Superior temporal gyrus (tissue), 1 donor: Measurements from ENCODE around the gene CDH2.
A peak's percentile ranks its signal among the peaks of the same experiment; 100 is the strongest.

ENCODE experiments used
- DNase-seq: peaks from one replicate; pipeline ENCODE4 v3.0.0-alpha.2; 2016; ENCODE audit errors: extremely low spot score

CDH2 gene

GRCh38 chr18:28045176-28045810 is 131.6 kb downstream of the CDH2 start:
- peak; percentile 64 for DNase-seq

GRCh38 chr18:28044036-28044435 is 132.9 kb downstream of the CDH2 start:
- no peak for DNase-seq

GRCh38 chr18:28043631-28044030 is 133.3 kb downstream of the CDH2 start:
- no peak for DNase-seq

GRCh38 chr18:28041366-28041765 is 135.6 kb downstream of the CDH2 start:
- peak; percentile 66 for DNase-seq

- no peak for DNase-seq
Observed at GRCh38 chr18:28040716-28041115, 136.2 kb downstream of the CDH2 start.

GRCh38 chr18:28040211-28040610 is 136.7 kb downstream of the CDH2 start:
- DNase-seq = no peak

- DNase-seq = no peak
Observed at GRCh38 chr18:28039691-28040090, 137.2 kb downstream of the CDH2 start.

GRCh38 chr18:28039078-28039477 is 137.9 kb downstream of the CDH2 start:
- no peak for DNase-seq

- no peak for DNase-seq
Observed at GRCh38 chr18:28036488-28036887, 140.4 kb downstream of the CDH2 start.

- DNase-seq = no peak
Observed at GRCh38 chr18:28034567-28034966, 142.4 kb downstream of the CDH2 start.

GRCh38 chr18:28032177-28032576 is 144.8 kb downstream of the CDH2 start:
- DNase-seq = no peak

GRCh38 chr18:28030458-28030857 is 146.5 kb downstream of the CDH2 start:
- DNase-seq = no peak

- DNase-seq = no peak
Observed at GRCh38 chr18:28027755-28028154, 149.2 kb downstream of the CDH2 start.

- no peak for DNase-seq
Observed at GRCh38 chr18:28019425-28020108, 157.4 kb downstream of the CDH2 start.

- no peak for DNase-seq
Observed at GRCh38 chr18:28018351-28018750, 158.6 kb downstream of the CDH2 start.

GRCh38 chr18:28015671-28016070 is 161.3 kb downstream of the CDH2 start:
- no peak for DNase-seq

GRCh38 chr18:28013066-28013465 is 163.9 kb downstream of the CDH2 start:
- DNase-seq = peak; percentile 62

GRCh38 chr18:28012336-28012735 is 164.6 kb downstream of the CDH2 start:
- no peak for DNase-seq

- no peak for DNase-seq
Observed at GRCh38 chr18:28009589-28009988, 167.3 kb downstream of the CDH2 start.

GRCh38 chr18:28007841-28008240 is 169.1 kb downstream of the CDH2 start:
- DNase-seq = no peak

GRCh38 chr18:28005164-28005563 is 171.8 kb downstream of the CDH2 start:
- DNase-seq = peak; percentile 56

- no peak for DNase-seq
Observed at GRCh38 chr18:28004606-28005005, 172.3 kb downstream of the CDH2 start.

- peak; percentile 78 for DNase-seq
Observed at GRCh38 chr18:28003451-28003850, 173.5 kb downstream of the CDH2 start.

GRCh38 chr18:28002841-28003240 is 174.1 kb downstream of the CDH2 start:
- DNase-seq = peak; percentile 68
